LNCAP (cell line): ENCODE data around the gene DNAH3.

Source experiments
- CTCF ChIP-seq: fragments of 450-650 bp; IDR thresholded peaks from 2 replicates; pipeline ENCODE4 v1.5.1; 2017; ENCODE audit warnings: mild to moderate bottlenecking

DNAH3 gene

GRCh38 chr16:21190599-21190998 is 40.0 kb upstream of the DNAH3 start:
- no peak for TF ChIP-seq CTCF

- no peak for TF ChIP-seq CTCF
These were observed 39.4 kb upstream of the DNAH3 start for GRCh38 chr16:21190013-21190412.

GRCh38 chr16:21189311-21189710 is 38.7 kb upstream of the DNAH3 start:
- no peak for TF ChIP-seq CTCF

GRCh38 chr16:21186326-21186691 is 35.7 kb upstream of the DNAH3 start:
- no peak for TF ChIP-seq CTCF

- TF ChIP-seq CTCF = no peak
These were observed 35.1 kb upstream of the DNAH3 start for GRCh38 chr16:21185659-21186325.

- no peak for TF ChIP-seq CTCF
These were observed 34.2 kb upstream of the DNAH3 start for GRCh38 chr16:21184834-21185233.

GRCh38 chr16:21183995-21184394 is 33.3 kb upstream of the DNAH3 start:
- TF ChIP-seq CTCF = no peak

GRCh38 chr16:21179983-21180365 is 29.3 kb upstream of the DNAH3 start:
- TF ChIP-seq CTCF = no peak
